UCSD-AML1 (cell line): ENCODE results near the gene ASMTL.
"Not testable (repeated sequence)": the region's sequence is repeated elsewhere in the genome, so short reads cannot be mapped to it uniquely, and the experiment has no call there.

Experiments used
- DNase-seq: peaks from one replicate; lab custom pipeline; 2025; ENCODE audit not compliant: unreplicated experiment; lab: John Stamatoyannopoulos, UW

ASMTL gene, protein sequence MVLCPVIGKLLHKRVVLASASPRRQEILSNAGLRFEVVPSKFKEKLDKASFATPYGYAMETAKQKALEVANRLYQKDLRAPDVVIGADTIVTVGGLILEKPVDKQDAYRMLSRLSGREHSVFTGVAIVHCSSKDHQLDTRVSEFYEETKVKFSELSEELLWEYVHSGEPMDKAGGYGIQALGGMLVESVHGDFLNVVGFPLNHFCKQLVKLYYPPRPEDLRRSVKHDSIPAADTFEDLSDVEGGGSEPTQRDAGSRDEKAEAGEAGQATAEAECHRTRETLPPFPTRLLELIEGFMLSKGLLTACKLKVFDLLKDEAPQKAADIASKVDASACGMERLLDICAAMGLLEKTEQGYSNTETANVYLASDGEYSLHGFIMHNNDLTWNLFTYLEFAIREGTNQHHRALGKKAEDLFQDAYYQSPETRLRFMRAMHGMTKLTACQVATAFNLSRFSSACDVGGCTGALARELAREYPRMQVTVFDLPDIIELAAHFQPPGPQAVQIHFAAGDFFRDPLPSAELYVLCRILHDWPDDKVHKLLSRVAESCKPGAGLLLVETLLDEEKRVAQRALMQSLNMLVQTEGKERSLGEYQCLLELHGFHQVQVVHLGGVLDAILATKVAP

GRCh38 chrX:1452516-1453394, at the start of gene ASMTL:
ASMTL (minus strand) TSS chrX:1452909; CDS start chrX:1452840, 69 bp downstream.
- no peak for DNase-seq

DNA sequence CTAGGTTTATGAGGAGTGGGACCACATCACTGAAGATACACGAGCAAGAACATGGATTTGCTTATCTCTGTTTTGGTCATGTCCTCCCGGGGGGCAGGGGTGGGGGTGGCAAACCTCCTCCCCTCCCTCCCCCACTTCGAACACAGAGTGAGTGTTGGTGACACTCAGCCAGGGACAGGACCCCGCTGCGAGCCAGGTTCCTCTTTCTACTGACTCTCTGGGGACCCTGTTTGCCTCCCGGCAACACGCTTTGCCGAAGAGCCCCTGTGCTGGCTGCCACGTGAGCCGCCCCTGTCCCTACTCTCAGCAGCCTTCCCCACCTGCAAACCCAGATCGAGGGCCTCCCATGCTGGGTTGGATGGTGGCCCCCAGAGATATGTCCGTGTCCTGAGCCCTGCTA, 49.5 kb upstream of the ASMTL start:
- no peak for DNase-seq

- DNase-seq: no peak
Measured at GRCh38 chrX:1500701-1501624, 48.3 kb upstream of the ASMTL start.

DNA sequence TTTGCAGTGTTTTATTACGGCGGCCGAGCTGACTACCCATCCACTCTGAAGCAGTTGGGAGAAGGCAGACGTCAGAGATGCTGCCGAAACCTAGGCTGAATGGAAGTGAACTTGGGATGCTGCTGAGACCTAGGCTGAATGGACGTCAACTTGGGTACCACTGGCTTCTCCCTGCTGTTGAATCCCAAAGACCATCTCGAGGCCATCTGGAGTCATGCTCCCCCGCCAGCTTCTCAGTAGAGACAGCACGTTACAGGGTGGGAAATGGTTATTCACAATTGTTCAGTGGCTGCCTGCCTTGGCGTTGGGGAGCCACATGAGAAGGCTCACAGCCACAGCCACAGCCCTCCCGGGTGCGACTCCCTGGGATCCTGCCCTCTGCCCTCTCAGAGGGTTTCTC, 43.4 kb upstream of the ASMTL start:
- DNase-seq: no peak

DNA sequence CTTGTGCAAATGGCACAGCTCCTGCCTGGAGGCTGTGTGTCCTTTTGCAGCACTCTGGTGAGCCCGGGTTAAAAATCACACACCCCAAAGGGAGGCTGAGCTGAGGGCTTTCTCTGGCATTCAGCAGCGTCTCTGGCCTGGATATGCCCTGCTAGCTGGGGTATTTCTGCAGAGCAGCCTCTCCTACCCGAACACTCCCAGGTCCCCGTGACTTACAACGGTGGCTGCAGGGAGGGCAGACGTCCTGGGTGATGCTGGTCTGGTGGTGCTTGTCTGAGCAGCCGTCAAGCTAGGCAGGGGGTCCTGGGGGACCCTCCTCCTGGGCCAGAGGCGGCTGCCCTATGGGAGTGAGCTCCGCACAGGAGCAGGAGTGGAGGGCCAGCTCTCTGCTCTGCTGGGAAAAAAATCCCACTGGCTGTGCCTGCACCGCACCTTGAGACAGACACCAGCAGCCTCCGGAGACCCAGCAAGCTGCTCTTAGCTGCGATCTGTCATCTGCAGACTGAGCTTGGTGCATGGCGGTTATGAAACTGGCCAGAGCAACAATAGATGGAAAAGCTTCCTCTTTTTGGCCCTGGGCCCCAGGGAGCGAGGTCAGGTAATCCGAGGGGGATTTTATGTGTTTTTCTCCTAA, 41.3 kb upstream of the ASMTL start:
- peak; percentile 48 for DNase-seq

- no peak for DNase-seq
Measured at GRCh38 chrX:1493412-1493811, 40.7 kb upstream of the ASMTL start.

GRCh38 chrX:1492421-1493012, 39.8 kb upstream of the ASMTL start:
- DNase-seq: no peak

GRCh38 chrX:1491851-1492349, 39.2 kb upstream of the ASMTL start:
- no peak for DNase-seq

- DNase-seq: not testable (repeated sequence)
Measured at GRCh38 chrX:1491248-1491647, 38.5 kb upstream of the ASMTL start.

DNA sequence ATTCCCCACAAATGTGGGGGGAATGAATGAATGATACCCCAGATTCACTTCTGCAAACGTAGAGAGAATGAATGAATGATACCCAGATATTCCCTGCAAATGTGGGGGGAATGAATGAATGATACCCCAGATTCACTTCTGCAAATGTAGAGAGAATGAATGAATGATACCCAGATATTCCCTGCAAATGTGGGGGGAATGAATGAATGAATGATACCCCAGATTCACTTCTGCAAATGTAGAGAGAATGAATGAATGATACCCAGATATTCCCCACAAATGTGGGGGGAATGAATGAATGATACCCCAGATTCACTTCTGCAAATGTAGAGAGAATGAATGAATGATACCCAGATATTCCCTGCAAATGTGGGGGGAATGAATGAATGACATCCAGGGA, 38.0 kb upstream of the ASMTL start:
- DNase-seq: not testable (repeated sequence)

DNA sequence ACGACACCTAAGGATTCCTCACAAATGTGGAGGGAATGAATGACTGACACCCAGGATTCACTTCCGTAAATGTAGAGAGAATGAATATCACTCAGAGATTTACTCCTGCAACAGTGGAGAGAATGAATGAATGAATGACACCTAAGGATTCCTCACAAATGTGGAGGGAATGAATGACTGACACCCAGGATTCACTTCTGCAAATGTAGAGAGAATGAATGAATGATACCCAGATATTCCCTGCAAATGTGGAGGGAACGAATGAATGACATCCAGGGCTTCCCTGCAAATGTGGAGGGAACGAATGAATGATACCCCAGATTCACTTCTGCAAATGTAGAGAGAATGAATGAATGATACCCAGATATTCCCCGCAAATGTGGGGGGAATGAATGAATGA, 36.6 kb upstream of the ASMTL start:
- DNase-seq: not testable (repeated sequence)

GRCh38 chrX:1488745-1489144, 36.0 kb upstream of the ASMTL start:
- no peak for DNase-seq

- DNase-seq: no peak
Measured at GRCh38 chrX:1488141-1488540, 35.4 kb upstream of the ASMTL start.

DNA sequence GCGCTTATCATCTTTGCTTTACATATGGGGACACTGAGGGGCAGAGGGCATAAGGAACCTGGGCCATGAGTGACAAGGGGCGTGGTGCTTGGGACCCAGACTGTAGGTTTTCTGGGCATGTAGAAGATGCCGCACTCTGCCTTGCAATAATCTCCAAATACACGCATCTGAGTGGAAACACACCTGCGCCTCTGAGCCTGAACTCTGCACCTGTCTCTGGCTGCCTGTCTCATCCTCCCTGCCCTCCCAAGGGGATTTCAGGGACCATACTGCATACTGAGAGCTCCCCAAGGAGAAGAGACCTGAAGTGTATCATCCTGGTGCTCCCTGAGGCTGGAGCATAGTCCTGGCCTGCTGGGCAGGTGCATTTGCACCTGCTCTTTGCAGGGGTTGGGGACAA, 34.7 kb upstream of the ASMTL start:
- DNase-seq: no peak

- DNase-seq: no peak
Measured at GRCh38 chrX:1486749-1487361, 34.1 kb upstream of the ASMTL start.

GRCh38 chrX:1486177-1486576, 33.5 kb upstream of the ASMTL start:
- DNase-seq: no peak

DNA sequence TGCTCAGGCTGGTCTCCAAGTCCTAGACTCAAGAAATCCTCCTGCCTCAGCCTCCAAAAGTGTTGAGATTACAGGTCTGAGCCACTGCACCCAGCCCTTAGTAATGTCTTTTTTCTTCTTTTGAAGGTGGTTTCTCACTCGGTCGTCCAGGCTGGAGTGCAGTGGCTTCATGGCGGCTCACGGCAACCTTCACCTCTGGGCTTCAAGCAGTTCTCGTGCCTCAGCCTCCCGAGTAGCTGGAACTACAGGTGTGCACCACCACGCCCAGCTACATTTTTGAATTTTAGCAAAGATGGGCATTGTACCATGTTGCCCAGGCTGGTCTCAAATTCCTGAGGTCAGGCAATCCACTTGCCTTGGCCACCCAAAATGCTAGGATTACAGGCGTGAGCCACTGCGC, 32.3 kb upstream of the ASMTL start:
- DNase-seq: no peak

GRCh38 chrX:1484638-1485019, 31.9 kb upstream of the ASMTL start:
- DNase-seq: no peak
